Measurements from ENCODE around the gene MRPL52. TPM values are rescaled to one million over a fixed set of nuclear protein-coding genes. Genes with fewer than 3 reads are reported as not detected.
A peak's percentile ranks its signal among the peaks of the same experiment; 100 is the strongest.

The MRPL52 gene
- total and polyA plus RNA-seq, 8 donors = 57.0 to 86.9 (median 72.6) TPM

GRCh38 chr14:22808388-22809209, 21.1 kb upstream of the MRPL52 start:
- H3K9me3 ChIP-seq = no peaks in the 10 kb centered on the region
- TF ChIP-seq CTCF (IDR thresholded peaks at IDR 0.05) = no peak
- intact Hi-C loops (cut with DNase I) = no loop called here
- DNase-seq = no peak
- peaks cover 0 to 4% of the 10 kb centered on the region in 2 donors for H3K36me3 ChIP-seq
- no peak for ATAC-seq
- H3K27ac ChIP-seq = no peak overlapping the region
- H3K4me1 ChIP-seq = peaks cover 0 to 15% of the 10 kb centered on the region in 2 donors
- H3K27me3 ChIP-seq = no peaks in the 10 kb centered on the region
- no peak overlapping the region for H3K4me3 ChIP-seq

DNA sequence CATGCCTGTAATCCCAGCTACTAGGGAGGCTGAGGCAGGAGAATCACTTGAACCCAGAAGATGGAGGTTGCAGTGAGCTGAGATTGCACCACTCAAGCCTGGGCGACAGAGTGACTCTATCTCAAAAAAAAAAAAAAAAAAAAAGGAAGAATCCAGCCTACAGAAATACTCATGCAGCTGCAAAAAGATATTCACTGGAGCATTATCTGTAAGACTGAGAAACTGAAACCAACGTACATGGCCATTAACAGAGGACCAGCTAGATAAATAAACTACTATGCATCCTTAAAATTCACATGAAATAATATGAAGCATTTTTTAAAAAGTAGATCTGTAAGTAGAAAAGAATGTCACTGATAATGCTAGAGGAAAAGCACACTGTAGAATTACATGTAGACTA, 18.0 kb upstream of the MRPL52 start:
- Histone ChIP-seq H3K9me3 (no peaks in the 10 kb centered on the region), H3K4me1 (peaks cover 0 to 34% of the 10 kb centered on the region in 2 donors), H3K36me3 (no peaks in the 10 kb centered on the region), H3K27ac (peak overlapping the region in 1 of 2 donors; percentile 68), H3K27me3 (no peaks in the 10 kb centered on the region), H3K4me3 (peak overlapping the region in 1 of 2 donors; percentile 48)
- TF ChIP-seq CTCF (IDR thresholded peaks at IDR 0.05) = no peak
- DNase-seq (no peak), ATAC-seq (no peak)
- intact Hi-C loops (cut with DNase I) = no loop called here

DNA sequence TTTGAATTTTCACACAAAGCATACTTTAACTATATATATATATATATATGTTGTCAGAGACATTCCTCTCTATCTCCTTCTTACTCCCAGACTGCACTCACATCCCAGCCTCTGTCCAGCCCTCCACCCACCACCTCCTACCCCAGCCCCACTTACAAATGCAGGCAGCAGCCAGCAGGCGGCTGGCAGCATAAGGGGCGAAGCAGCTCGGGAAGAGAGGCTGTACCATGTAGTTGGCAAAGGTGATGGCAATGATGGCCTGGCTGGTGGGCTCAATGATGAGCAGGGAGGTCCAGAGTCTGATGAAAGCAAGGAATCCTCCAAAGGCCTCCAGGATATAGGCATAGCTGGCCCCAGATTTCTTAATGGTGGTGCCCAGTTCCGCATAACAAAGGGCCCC, 16.9 kb upstream of the MRPL52 start:
- TF ChIP-seq CTCF (IDR thresholded peaks at IDR 0.05) = no peak
- Histone ChIP-seq H3K4me1 (peaks cover 0 to 45% of the 10 kb centered on the region in 2 donors), H3K36me3 (no peaks in the 10 kb centered on the region), H3K27ac (no peak overlapping the region), H3K9me3 (no peaks in the 10 kb centered on the region), H3K4me3 (peak overlapping the region in 1 of 2 donors; percentile 48), H3K27me3 (no peaks in the 10 kb centered on the region)
- intact Hi-C loops (cut with DNase I) = no loop called here
- ATAC-seq = no peak
- DNase-seq = no peak

DNA sequence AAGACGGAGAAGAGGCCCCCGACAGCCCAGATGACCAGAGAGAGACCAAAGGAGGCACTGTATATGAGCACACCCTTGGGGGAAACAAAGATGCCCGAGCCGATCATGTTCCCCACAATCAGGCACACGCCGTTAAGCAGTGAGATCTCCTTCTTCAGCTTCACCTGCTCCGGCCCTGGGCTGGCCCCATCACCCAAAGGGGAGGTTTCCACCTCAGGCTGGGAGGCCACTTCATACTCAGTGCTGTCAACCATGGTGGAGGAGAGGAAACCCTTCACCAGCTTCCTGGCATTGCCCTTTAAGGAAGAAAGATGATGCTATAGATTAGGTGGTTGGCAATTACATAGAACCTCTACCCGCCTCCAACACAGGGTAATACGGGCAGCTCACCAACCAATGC, 16.5 kb upstream of the MRPL52 start:
- intact Hi-C loops (cut with DNase I) = no loop called here
- peaks cover under 1 to 48% of the 10 kb centered on the region in 2 donors for H3K4me1 ChIP-seq
- no peaks in the 10 kb centered on the region for H3K9me3 ChIP-seq
- ATAC-seq (no peak), DNase-seq (no peak)
- no peaks in the 10 kb centered on the region for H3K36me3 ChIP-seq
- H3K4me3 ChIP-seq = peak overlapping the region in 1 of 2 donors; percentile 48
- H3K27ac ChIP-seq = no peak overlapping the region
- no peaks in the 10 kb centered on the region for H3K27me3 ChIP-seq
- no peak for TF ChIP-seq CTCF (IDR thresholded peaks at IDR 0.05)

GRCh38 chr14:22814373-22814772, 15.3 kb upstream of the MRPL52 start:
- DNase-seq (no peak), ATAC-seq (no peak)
- TF ChIP-seq CTCF (IDR thresholded peaks at IDR 0.05) = no peak
- no peaks in the 10 kb centered on the region for H3K36me3 ChIP-seq
- H3K27ac ChIP-seq = peak overlapping the region; percentile 61 to 93
- intact Hi-C loops (cut with DNase I) = no loop called here
- no peaks in the 10 kb centered on the region for H3K27me3 ChIP-seq
- H3K4me3 ChIP-seq = peak overlapping the region in 1 of 2 donors; percentile 48
- no peaks in the 10 kb centered on the region for H3K9me3 ChIP-seq
- peaks cover 7 to 50% of the 10 kb centered on the region in 2 donors for H3K4me1 ChIP-seq
